NT2/D1 (cell line): ENCODE results near the gene CX3CL1.

Experiments
- SUZ12 ChIP-seq: IDR thresholded peaks from 2 replicates; pipeline ENCODE4 v1.6.1; 2011; ENCODE audit not compliant: insufficient read length, insufficient read depth; ENCODE audit errors: extremely low read depth
- YY1 ChIP-seq: IDR thresholded peaks from 2 replicates; pipeline ENCODE4 v1.6.1; 2011; ENCODE audit not compliant: insufficient read length, insufficient read depth
- ZNF274 ChIP-seq: IDR thresholded peaks from 2 replicates; pipeline ENCODE4 v1.6.1; 2011; ENCODE audit warnings: mild to moderate bottlenecking, low read depth, low read length

- TF ChIP-seq ZNF274 (no peak), SUZ12 (no peak), YY1 (no peak)
Measured at GRCh38 chr16:57432505-57432904, 60.2 kb downstream of the CX3CL1 start.
